ENCODE results near the gene CLDN18.
A peak's percentile ranks its signal among the peaks of the same experiment; 100 is the strongest.

The CLDN18 gene

GRCh38 chr3:138027821-138028220 lies 17.9 kb downstream of the CLDN18 start:
- no peak for DNase-seq

- no peak for DNase-seq
Measured at GRCh38 chr3:138030734-138031280, 20.8 kb downstream of the CLDN18 start.

- no peak for DNase-seq
Measured at GRCh38 chr3:138031536-138031935, 21.6 kb downstream of the CLDN18 start.

- DNase-seq = no peak
Measured at GRCh38 chr3:138032567-138032966, 22.6 kb downstream of the CLDN18 start.

GRCh38 chr3:138033202-138033691 lies 23.3 kb downstream of the CLDN18 start:
- DNase-seq = no peak

GRCh38 chr3:138034918-138035317 lies 25.0 kb downstream of the CLDN18 start:
- DNase-seq = no peak

- no peak for DNase-seq
Measured at GRCh38 chr3:138036572-138036971, 26.6 kb downstream of the CLDN18 start.

- no peak for DNase-seq
Measured at GRCh38 chr3:138038725-138039462, 28.9 kb downstream of the CLDN18 start.

GRCh38 chr3:138042043-138042442 lies 32.1 kb downstream of the CLDN18 start:
- no peak for DNase-seq

- no peak for DNase-seq
Measured at GRCh38 chr3:138043266-138044029, 33.5 kb downstream of the CLDN18 start.

- DNase-seq = no peak
Measured at GRCh38 chr3:138046085-138046484, 36.1 kb downstream of the CLDN18 start.

GRCh38 chr3:138046955-138047354 lies 37.0 kb downstream of the CLDN18 start:
- no peak for DNase-seq

GRCh38 chr3:138047596-138048158 lies 37.7 kb downstream of the CLDN18 start:
- no peak for DNase-seq

- no peak for DNase-seq
Measured at GRCh38 chr3:138049157-138049919, 39.4 kb downstream of the CLDN18 start.

- peak in 1 of 2 experiments; percentile 35 for DNase-seq
Measured at GRCh38 chr3:138051947-138052802, 42.2 kb downstream of the CLDN18 start.

- no peak for DNase-seq
Measured at GRCh38 chr3:138054057-138054456, 44.1 kb downstream of the CLDN18 start.

- DNase-seq = no peak
Measured at GRCh38 chr3:138057384-138057783, 47.4 kb downstream of the CLDN18 start.

- DNase-seq = peak in 1 of 2 experiments; percentile 14
Measured at GRCh38 chr3:138059261-138059660, 49.3 kb downstream of the CLDN18 start.

GRCh38 chr3:138060792-138061191 lies 50.8 kb downstream of the CLDN18 start:
- DNase-seq = no peak

- DNase-seq = no peak
Measured at GRCh38 chr3:138062037-138062436, 52.1 kb downstream of the CLDN18 start.

- DNase-seq = peak in 1 of 2 experiments; percentile 24
Measured at GRCh38 chr3:138062626-138063025, 52.7 kb downstream of the CLDN18 start.

- no peak for DNase-seq
Measured at GRCh38 chr3:138063416-138063815, 53.5 kb downstream of the CLDN18 start.

Measured in NCI-H446 (cell line).